Right cardiac atrium (tissue), 5 donors: ENCODE results near the gene TRAPPC1. TPM values are rescaled to one million over a fixed set of nuclear protein-coding genes. Genes with fewer than 3 reads are reported as not detected.

Source experiments
- ATAC-seq, 2 donors: fragments of 200-7000 bp; cut with Tn5 transposase; one replicate each; pipeline versions ENCODE4 v1.8.0 to v1.9.1; 2020; ENCODE audit warnings: moderate library complexity in 2 of 2, mild to moderate bottlenecking in 1 of 2
- DNase-seq, 3 donors: peaks; one replicate each; pipeline ENCODE4 v3.0.0-alpha.2; 2020
- H3K27ac ChIP-seq: one replicate; pipeline ENCODE4 v1.5.1; 2013; ENCODE audit warnings: mild to moderate bottlenecking, low read length, control low read depth, moderate library complexity
- H3K27me3 ChIP-seq: one replicate; pipeline ENCODE4 v1.6.1; 2013; ENCODE audit not compliant: control insufficient read depth, insufficient read depth
- H3K4me1 ChIP-seq: one replicate; pipeline ENCODE4 v1.6.1; 2013; ENCODE audit warnings: low read length; ENCODE audit not compliant: control insufficient read depth, insufficient read depth
- H3K4me3 ChIP-seq: one replicate; pipeline ENCODE4 v1.5.1; 2013; ENCODE audit warnings: low read length, control low read depth
- H3K9me3 ChIP-seq: one replicate; pipeline ENCODE4 v1.6.1; 2013; ENCODE audit warnings: low read length; ENCODE audit not compliant: control insufficient read depth
- WGBS: extraction: QIAGEN DNeasy Blood & Tissue Kit; methylation state at CpG from one replicate; pipeline ENCODE4 v1.1.7; 2013; 5-methylcytosine and 5-hydroxymethylcytosine counted together
- intact Hi-C, 4 donors: fragments of 100-400 bp; cut with DNase I; formaldehyde crosslinking; loops; one replicate each; pipeline versions ENCODE4 v1.11.0 to v1.14.0; 2022 to 2023
- polyA plus RNA-seq: library from polyadenylated mRNA; stranded (reverse); fragments of 200-250 nt; gene quantifications from one replicate; pipeline ENCODE4 v1.2.3, GENCODE V29; 2013
- total RNA-seq, 4 donors: library from RNA; stranded (reverse); fragmentation: NEBNext Ultra II Directional; extraction: Animal tissue kit (Norgen Biotek cat#: 25700); gene quantifications; one replicate each; pipeline ENCODE4 v1.2.1, GENCODE V29; 2021
- donor health status: healthy with polysubstance abuse.
- donor health status: DM: no; HTN: yes; CAD: no.
- donor health status: DM: no; HTN: no; CAD: no.
- donor health status: DM: no; HTN: yes; CAD: no; lungs with severe emphysema.
- donor health status: DM: yes; HTN: yes; CAD: no.

TRAPPC1 gene
- total and polyA plus RNA-seq, 5 donors = 73.4 to 135 (median 107) TPM

- H3K9me3 ChIP-seq = no peaks in the 10 kb centered on the region
- intact Hi-C loops = no loop called here
These were observed 15.4 kb downstream of the TRAPPC1 start for GRCh38 chr17:7916385-7916682.

GRCh38 chr17:7915611-7916384 lies 15.9 kb downstream of the TRAPPC1 start, which contains the start of gene RNF227:
Gene RNF227 (minus strand): TSS chr17:7916289. CDS start chr17:7916195, 94 bp downstream.
- ATAC-seq (peak; percentile 90 to 92), DNase-seq (peak; percentile 95 to 97 (median 97))
- Histone ChIP-seq H3K9me3 (no peaks in the 10 kb centered on the region), H3K4me1 (peaks cover 5% of the 10 kb centered on the region), H3K4me3 (peak within 1 kb of the TSS; percentile 51), H3K27me3 (no peaks in the 10 kb centered on the region), H3K27ac (peak within 1 kb of the TSS; percentile 95)
- intact Hi-C loops = no loop called here
- under 1% methylated on average over 100 of the region's 100 CpGs for WGBS

More at GRCh38 chr17:7916385-7916682, 15.4 kb downstream of the TRAPPC1 start:
- H3K27ac ChIP-seq = peak overlapping the region; percentile 95
- H3K4me3 ChIP-seq = peak overlapping the region; percentile 51
- ATAC-seq (no peak), DNase-seq (no peak)
- H3K27me3 ChIP-seq = no peaks in the 10 kb centered on the region
- 28% methylated on average over 15 of the region's 15 CpGs for WGBS
- H3K4me1 ChIP-seq = peaks cover 5% of the 10 kb centered on the region

DNA sequence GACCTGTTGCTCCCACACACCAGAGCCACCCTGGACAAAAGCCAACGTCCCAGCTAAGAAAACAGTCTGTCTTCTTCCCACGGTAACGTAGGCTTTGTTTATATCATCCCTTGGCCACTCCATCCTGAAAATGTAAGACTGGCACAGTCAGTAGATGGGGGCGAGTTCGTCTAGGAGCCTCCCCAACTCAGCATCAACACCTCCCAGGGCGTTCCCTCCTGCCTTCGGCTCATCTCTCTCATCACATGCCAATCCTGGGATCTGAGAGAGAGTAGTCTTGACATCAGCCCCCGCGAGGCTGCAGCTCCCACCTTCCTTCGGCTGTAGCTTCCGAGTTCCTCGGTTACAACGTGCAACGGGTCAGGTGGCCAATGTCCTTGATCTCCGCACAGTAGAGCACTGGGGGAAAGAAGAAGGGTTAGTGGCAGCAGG lies 16.6 kb downstream of the TRAPPC1 start:
- 1% methylated on average over 15 of the region's 15 CpGs for WGBS
- ATAC-seq (peak; percentile 5 to 26), DNase-seq (peak in 1 of 3 donors; percentile 62)
- Histone ChIP-seq H3K9me3 (no peaks in the 10 kb centered on the region), H3K27me3 (no peaks in the 10 kb centered on the region), H3K4me3 (peak overlapping the region; percentile 51), H3K4me1 (peaks cover 5% of the 10 kb centered on the region), H3K27ac (peak overlapping the region; percentile 95)
- intact Hi-C loops = no loop called here

DNA sequence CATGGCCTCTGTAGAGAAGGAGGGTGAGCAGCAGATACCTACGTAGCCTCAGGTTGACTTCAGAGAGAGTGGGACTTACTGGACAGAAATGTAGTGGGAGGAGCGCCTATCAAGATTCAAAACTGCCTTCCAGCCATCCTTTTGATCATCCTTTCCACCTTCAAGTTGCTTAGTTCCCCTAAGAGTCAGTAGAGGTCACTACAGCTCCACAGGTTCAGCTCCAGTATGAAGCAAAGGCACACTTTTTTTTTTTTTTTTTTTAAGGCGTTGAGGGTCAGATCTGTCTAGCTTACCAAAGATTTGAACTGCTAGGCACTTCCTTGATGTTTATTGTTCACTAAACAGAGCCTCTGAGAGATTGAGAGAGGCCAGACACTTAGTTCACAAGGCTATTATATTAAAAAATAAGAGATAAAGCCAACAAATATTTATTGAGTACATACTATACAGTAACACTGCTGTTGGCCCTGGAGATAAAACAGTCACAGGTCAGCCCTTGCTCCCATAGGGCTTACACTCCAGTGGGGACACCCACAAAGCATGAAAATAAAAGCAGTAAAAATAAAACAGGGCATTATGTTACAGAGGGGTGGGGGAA lies 18.7 kb downstream of the TRAPPC1 start:
- intact Hi-C loops = loop anchor here in 3 of 4 donors (2.0 to 5.0 kb wide), 3 partner anchors 74 to 129 kb away; no protein-coding TSS in a partner anchor
- Histone ChIP-seq H3K27me3 (no peaks in the 10 kb centered on the region), H3K4me1 (peaks cover 5% of the 10 kb centered on the region), H3K27ac (no peak overlapping the region), H3K9me3 (no peaks in the 10 kb centered on the region), H3K4me3 (no peak overlapping the region)
- ATAC-seq (peak in 1 of 2 donors; percentile 26), DNase-seq (no peak)
- 48% methylated on average over 3 of the region's 3 CpGs for WGBS

DNA sequence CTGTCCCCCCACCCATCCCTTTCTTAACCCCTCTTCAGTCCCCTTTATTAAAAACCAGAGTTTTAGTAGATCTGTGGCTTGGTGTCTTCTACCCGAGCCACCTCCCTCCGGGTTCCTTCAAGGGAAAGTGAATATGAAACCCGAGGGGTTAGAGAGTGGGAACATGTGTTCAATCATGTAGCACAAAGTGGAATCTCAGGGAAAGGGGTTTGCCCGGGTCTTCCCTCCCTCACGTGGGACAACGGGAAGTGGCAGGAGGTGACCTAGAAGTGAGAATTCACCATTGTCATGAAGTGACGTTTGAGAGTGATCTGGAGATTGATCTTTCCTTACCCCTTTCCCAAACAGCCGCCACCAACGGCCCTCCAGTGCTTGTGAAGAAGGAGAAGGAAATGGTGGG lies 20.6 kb downstream of the TRAPPC1 start:
- 67% methylated on average over 9 of the region's 9 CpGs for WGBS
- no peaks in the 10 kb centered on the region for H3K27me3 ChIP-seq
- no peak for DNase-seq
- H3K27ac ChIP-seq = no peak overlapping the region
- H3K9me3 ChIP-seq = no peaks in the 10 kb centered on the region
- H3K4me3 ChIP-seq = no peak overlapping the region
- intact Hi-C loops = loop anchor here in 3 of 4 donors (5.0 kb wide), 2 partner anchors 76 to 131 kb away; no protein-coding TSS in a partner anchor
- no peak for ATAC-seq
- no peaks in the 10 kb centered on the region for H3K4me1 ChIP-seq

GRCh38 chr17:7910711-7911110 lies 21.0 kb downstream of the TRAPPC1 start:
- ATAC-seq (no peak), DNase-seq (no peak)
- H3K27ac ChIP-seq = no peak overlapping the region
- H3K9me3 ChIP-seq = no peaks in the 10 kb centered on the region
- H3K27me3 ChIP-seq = no peaks in the 10 kb centered on the region
- WGBS = 93% methylated on average over 13 of the region's 13 CpGs
- no peaks in the 10 kb centered on the region for H3K4me1 ChIP-seq
- no peak overlapping the region for H3K4me3 ChIP-seq
- intact Hi-C loops = loop anchor here in 3 of 4 donors (5.0 kb wide), 2 partner anchors 77 to 132 kb away; no protein-coding TSS in a partner anchor

DNA sequence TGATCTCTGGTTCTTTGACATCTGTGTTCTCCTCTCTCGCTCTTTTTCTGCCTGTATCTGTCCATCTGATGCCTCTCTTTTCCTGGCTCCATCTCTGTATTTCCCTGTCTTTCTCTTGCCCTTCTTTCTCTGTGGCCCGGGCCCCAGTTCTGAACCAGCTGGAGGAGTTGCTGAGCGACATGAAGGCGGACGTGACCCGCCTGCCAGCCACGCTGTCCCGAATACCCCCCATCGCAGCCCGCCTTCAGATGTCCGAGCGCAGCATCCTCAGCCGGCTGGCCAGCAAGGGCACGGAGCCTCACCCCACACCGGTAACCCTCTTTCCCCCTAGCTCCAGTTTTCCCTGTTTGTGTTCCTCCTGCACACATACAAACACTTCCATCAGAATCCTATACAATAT lies 21.5 kb downstream of the TRAPPC1 start:
- no peak overlapping the region for H3K27ac ChIP-seq
- intact Hi-C loops = loop anchor here in 3 of 4 donors (5.0 kb wide), 2 partner anchors 77 to 132 kb away; no protein-coding TSS in a partner anchor
- ATAC-seq = no peak
- no peaks in the 10 kb centered on the region for H3K4me1 ChIP-seq
- H3K27me3 ChIP-seq = no peaks in the 10 kb centered on the region
- no peak overlapping the region for H3K4me3 ChIP-seq
- H3K9me3 ChIP-seq = no peaks in the 10 kb centered on the region
- WGBS = 95% methylated on average over 15 of the region's 15 CpGs
- DNase-seq = no peak

GRCh38 chr17:7909089-7909488 lies 22.7 kb downstream of the TRAPPC1 start:
- 91% methylated on average over 29 of the region's 29 CpGs for WGBS
- intact Hi-C loops = no loop called here
- no peak overlapping the region for H3K27ac ChIP-seq
- H3K4me1 ChIP-seq = no peaks in the 10 kb centered on the region
- no peak for ATAC-seq
- H3K4me3 ChIP-seq = no peak overlapping the region
- no peaks in the 10 kb centered on the region for H3K9me3 ChIP-seq
- no peaks in the 10 kb centered on the region for H3K27me3 ChIP-seq
- DNase-seq = no peak

GRCh38 chr17:7903154-7904103 lies 28.3 kb downstream of the TRAPPC1 start:
- Histone ChIP-seq H3K27me3 (no peaks in the 10 kb centered on the region), H3K27ac (no peak overlapping the region), H3K4me3 (no peak overlapping the region), H3K4me1 (no peaks in the 10 kb centered on the region), H3K9me3 (no peaks in the 10 kb centered on the region)
- 80% methylated on average over 22 of the region's 22 CpGs for WGBS
- DNase-seq (no peak), ATAC-seq (no peak)
- intact Hi-C loops = no loop called here

DNA sequence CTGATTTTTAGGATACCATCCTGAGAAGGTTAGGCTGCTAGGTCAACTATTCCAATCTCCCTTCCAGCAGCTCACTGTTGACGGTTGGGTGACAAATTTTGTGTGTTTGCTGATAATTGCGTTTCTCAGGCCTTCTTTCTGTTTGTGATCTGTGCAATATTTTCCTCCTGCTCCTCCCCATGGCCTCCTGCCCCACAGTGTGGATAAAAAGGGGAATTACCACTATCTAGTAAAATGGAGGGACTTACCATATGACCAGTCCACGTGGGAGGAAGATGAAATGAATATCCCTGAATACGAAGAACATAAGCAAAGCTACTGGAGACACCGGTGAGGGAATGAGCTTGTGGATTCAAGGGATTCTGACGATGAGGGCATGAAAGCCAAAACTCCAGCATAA lies 34.0 kb downstream of the TRAPPC1 start:
- H3K4me3 ChIP-seq = no peak overlapping the region
- intact Hi-C loops = no loop called here
- no peaks in the 10 kb centered on the region for H3K9me3 ChIP-seq
- no peak overlapping the region for H3K27ac ChIP-seq
- H3K4me1 ChIP-seq = no peaks in the 10 kb centered on the region
- DNase-seq (no peak), ATAC-seq (peak; percentile 58 to 62)
- no peaks in the 10 kb centered on the region for H3K27me3 ChIP-seq
- WGBS = 36% methylated on average over 6 of the region's 6 CpGs
